Body of pancreas (tissue), 4 donors: Measurements from ENCODE around the gene ADCY2. TPM values are rescaled to one million over a fixed set of nuclear protein-coding genes. Genes with fewer than 3 reads are reported as not detected.

Source experiments
- ATAC-seq: fragments of 150-250 bp; one replicate; pipeline ENCODE4 v1.9.1; 2016
- DNase-seq, 4 donors: peaks; one replicate each; pipeline ENCODE4 v3.0.0-alpha.2; 2019
- H3K27ac ChIP-seq, 4 donors: fragments of 200-600 bp; sonication (generic); 1 replicate in 3 of 4; 2 replicates in 1 of 4; pipeline versions ENCODE4 v1.5.1 to v1.6.1; 2016 to 2019; ENCODE audit warnings: mild to moderate bottlenecking in 1 of 4, mixed read lengths in 1 of 4, moderate library complexity in 1 of 4
- H3K27me3 ChIP-seq, 2 donors: fragments of 200-600 bp; sonication (generic); one replicate each; pipeline ENCODE4 v1.6.0; 2016; ENCODE audit warnings: mild to moderate bottlenecking in 1 of 2
- H3K36me3 ChIP-seq, 2 donors: fragments of 200-600 bp; sonication (generic); replicated peaks in 1 of 2; 2 replicates each; pipeline ENCODE4 v1.5.1; 2016; ENCODE audit warnings: low read depth in 2 of 2; ENCODE audit not compliant: insufficient read depth in 1 of 2
- H3K4me1 ChIP-seq: fragments of 200-600 bp; sonication (generic); one replicate; pipeline ENCODE4 v1.6.0; 2016
- H3K4me3 ChIP-seq, 2 donors: fragments of 200-600 bp; sonication (generic); 1 replicate in 1 of 2; 2 replicates in 1 of 2; pipeline ENCODE4 v1.5.1; 2016 to 2019
- H3K9me3 ChIP-seq, 3 donors: fragments of 200-600 bp; sonication (generic); 1 replicate in 2 of 3; 2 replicates in 1 of 3; pipeline ENCODE4 v1.5.1; 2016
- POLR2A ChIP-seq, 3 donors: fragments of 450-650 bp; IDR thresholded peaks; one replicate each; pipeline ENCODE4 v1.6.1; 2016; ENCODE audit warnings: antibody characterized with exemption in 3 of 3, mild to moderate bottlenecking in 2 of 3
- WGBS, 2 donors: methylation state at CpG; one replicate each; pipeline ENCODE4 v1.1.5; 2017; 5-methylcytosine and 5-hydroxymethylcytosine counted together
- intact Hi-C: fragments of 100-400 bp; cut with DNase I; formaldehyde crosslinking; loops from one replicate; pipeline ENCODE4 v1.15.1; 2023
- total RNA-seq, 2 donors: library from RNA; depleted of rRNA; stranded (reverse); fragments of >200 nt; gene quantifications; one replicate each; pipeline ENCODE4 v1.1.0, GENCODE V29; 2016
- TF ChIP-seq, protein P1 (sequence below), 7 experiments: fragments of 450-650 bp in 4 of 7; fragments of 200-600 bp in 3 of 7; sonication (generic) in 3 of 7; IDR thresholded peaks; one replicate each; pipeline ENCODE4 v1.5.1; 2016 to 2019; ENCODE audit warnings: antibody characterized with exemption in 7 of 7

The ADCY2 gene
- total RNA-seq, 2 donors from 2014 or later, result 0.52 to 4.6 TPM

DNA sequence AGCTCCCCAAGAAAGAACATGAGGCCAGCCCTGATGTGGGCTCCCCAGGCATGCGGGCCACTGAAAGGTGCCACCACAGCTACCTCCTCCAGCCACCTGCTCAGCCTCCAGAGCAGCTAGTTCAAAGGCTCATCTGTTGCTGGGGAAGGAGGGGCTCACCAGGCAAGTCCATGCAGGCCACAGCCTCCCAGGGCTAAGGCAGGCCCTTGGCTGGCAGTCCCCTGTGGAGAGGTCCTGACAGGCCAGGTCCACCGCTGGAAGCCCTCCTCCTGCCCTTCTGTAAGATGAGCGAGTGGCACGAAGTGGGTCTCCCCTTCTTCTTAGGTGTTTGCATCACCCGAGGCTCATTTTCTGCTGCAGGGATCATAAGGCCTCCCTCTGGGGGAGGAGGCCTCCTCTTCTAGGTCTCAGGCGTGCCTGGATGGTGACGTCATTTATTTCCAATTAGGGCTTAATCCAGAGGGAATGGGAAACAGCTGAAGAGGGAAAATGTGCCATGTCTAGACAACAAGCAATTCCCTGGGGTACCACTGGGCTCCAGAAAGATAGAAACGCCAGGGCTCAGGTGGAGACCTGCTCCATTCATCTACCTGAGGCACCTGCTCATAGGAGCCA is 363.4 kb downstream of the ADCY2 start:
- WGBS, 2 donors, result 84 to 88% methylated on average over 7 to 8 of the region's 8 CpGs
- H3K27ac ChIP-seq, result no peak overlapping the region
- no peaks in the 10 kb centered on the region for H3K36me3 ChIP-seq
- intact Hi-C loops, result no loop called here
- TF ChIP-seq, protein P1, sequence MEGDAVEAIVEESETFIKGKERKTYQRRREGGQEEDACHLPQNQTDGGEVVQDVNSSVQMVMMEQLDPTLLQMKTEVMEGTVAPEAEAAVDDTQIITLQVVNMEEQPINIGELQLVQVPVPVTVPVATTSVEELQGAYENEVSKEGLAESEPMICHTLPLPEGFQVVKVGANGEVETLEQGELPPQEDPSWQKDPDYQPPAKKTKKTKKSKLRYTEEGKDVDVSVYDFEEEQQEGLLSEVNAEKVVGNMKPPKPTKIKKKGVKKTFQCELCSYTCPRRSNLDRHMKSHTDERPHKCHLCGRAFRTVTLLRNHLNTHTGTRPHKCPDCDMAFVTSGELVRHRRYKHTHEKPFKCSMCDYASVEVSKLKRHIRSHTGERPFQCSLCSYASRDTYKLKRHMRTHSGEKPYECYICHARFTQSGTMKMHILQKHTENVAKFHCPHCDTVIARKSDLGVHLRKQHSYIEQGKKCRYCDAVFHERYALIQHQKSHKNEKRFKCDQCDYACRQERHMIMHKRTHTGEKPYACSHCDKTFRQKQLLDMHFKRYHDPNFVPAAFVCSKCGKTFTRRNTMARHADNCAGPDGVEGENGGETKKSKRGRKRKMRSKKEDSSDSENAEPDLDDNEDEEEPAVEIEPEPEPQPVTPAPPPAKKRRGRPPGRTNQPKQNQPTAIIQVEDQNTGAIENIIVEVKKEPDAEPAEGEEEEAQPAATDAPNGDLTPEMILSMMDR (IDR thresholded peaks at IDR 0.05), result no peak
- TF ChIP-seq POLR2A (IDR thresholded peaks at IDR 0.05), result no peak
- no peaks in the 10 kb centered on the region for H3K4me1 ChIP-seq
- no peak for ATAC-seq
- H3K27me3 ChIP-seq, result no peaks in the 10 kb centered on the region
- H3K9me3 ChIP-seq, result no peaks in the 10 kb centered on the region
- H3K4me3 ChIP-seq, result no peak overlapping the region
- DNase-seq, result no peak

DNA sequence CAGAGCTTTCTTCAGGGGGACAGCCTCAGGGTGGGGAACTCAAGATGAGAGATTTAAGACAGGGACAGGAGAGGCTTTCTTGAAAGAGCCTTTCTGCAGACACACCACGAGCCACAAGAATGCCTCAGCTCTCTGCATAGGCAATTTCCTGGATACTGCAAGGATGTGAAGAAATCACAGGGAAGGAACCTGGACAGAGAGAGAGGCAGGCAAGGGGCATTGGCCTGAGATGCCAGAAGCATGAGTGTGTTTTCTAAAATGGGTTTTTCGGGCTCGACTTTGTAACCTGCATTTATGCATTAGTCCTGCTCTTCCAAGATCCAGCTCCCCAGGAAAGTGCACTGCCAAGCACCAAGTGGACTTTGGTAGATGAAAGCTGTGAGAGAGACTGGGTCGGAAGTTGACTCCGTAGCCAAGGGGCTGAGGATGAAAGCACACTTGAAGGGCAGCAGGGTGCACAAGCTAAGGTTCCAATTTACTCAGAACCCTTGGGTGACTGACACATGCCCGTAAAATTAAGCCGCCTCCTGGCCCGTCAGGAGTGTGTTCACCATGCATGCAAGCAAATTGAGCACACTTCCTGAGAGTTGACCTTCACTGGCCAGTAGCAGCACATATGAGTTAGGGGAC is 364.1 kb downstream of the ADCY2 start:
- no peaks in the 10 kb centered on the region for H3K36me3 ChIP-seq
- H3K9me3 ChIP-seq, result no peaks in the 10 kb centered on the region
- H3K27ac ChIP-seq, result no peak overlapping the region
- WGBS, 2 donors, result 74 to 75% methylated on average over 8 of the region's 8 CpGs
- no peaks in the 10 kb centered on the region for H3K4me1 ChIP-seq
- TF ChIP-seq, protein P1 (IDR thresholded peaks at IDR 0.05), result no peak
- no peak for TF ChIP-seq POLR2A (IDR thresholded peaks at IDR 0.05)
- H3K4me3 ChIP-seq, result no peak overlapping the region
- ATAC-seq (no peak), DNase-seq (no peak)
- intact Hi-C loops, result no loop called here
- H3K27me3 ChIP-seq, result no peaks in the 10 kb centered on the region

DNA sequence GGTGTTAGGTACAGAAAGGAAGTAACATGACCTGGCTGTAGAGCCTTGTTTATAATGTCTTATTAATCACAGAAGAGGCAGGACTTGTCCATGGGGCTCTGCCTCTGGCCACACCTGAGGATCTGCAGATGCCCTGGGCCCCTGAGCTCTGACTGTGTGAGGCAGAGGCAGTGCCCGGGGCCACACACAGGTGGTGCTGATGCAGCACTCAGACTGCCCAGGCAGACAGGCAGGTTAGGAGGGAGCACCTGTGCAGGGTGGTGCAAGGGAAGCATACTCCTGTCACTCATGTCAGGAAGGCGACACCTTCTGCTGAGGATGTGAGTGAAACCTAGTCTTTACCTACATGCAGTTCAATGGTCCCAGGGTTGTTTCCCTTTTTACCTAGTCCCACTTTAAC is 366.3 kb downstream of the ADCY2 start:
- no peak for ATAC-seq
- no peaks in the 10 kb centered on the region for H3K27me3 ChIP-seq

DNA sequence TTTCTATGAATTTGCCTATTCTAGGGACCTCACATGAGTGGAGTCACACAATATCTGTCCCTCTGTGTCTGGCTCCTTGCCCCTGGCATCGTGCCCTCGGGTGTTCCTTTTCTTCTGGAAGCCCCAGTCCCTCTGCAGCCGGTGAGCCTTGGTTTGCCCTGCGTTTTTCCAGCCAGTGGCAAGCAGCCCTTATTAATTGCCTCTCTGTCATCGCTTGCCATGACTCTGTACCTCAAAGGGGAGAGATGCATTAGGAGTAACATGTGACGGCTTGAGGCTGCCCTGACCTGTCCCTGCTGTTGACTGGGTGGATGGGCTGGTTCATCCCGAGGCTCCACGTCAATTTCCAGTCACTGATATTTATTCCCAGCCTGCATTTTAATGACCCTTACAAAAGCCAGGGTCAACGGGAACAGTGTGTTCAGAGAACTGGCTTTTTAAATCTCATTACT is 367.7 kb downstream of the ADCY2 start:
- WGBS, 2 donors, result 32 to 39% methylated on average over 9 of the region's 9 CpGs
- peak in 3 of 4 donors; percentile 13 to 48 (median 43) for DNase-seq

More for the DNA sequence above, 366.3 kb downstream of the ADCY2 start:
- Histone ChIP-seq H3K4me3 (no peak overlapping the region), H3K9me3 (no peaks in the 10 kb centered on the region), H3K4me1 (peaks cover 9% of the 10 kb centered on the region), H3K36me3 (no peaks in the 10 kb centered on the region), H3K27ac (no peak overlapping the region)
- TF ChIP-seq, protein P1 (IDR thresholded peaks at IDR 0.05), result no peak
- TF ChIP-seq POLR2A (IDR thresholded peaks at IDR 0.05), result no peak
- WGBS, 2 donors, result 67 to 81% methylated on average over 1 to 2 of the region's 2 CpGs
- no peak for DNase-seq
- intact Hi-C loops, result no loop called here

More for the DNA sequence above, 367.7 kb downstream of the ADCY2 start:
- H3K36me3 ChIP-seq, result no peaks in the 10 kb centered on the region
- H3K4me3 ChIP-seq, result no peak overlapping the region
- H3K27ac ChIP-seq, result no peak overlapping the region
- H3K27me3 ChIP-seq, result no peaks in the 10 kb centered on the region
- TF ChIP-seq, protein P1 (IDR thresholded peaks at IDR 0.05), result no peak
- TF ChIP-seq POLR2A (IDR thresholded peaks at IDR 0.05), result no peak
- H3K9me3 ChIP-seq, result no peaks in the 10 kb centered on the region
- ATAC-seq, result no peak
- intact Hi-C loops, result no loop called here
- peaks cover 9% of the 10 kb centered on the region for H3K4me1 ChIP-seq
